Myocyte (in vitro differentiated cells): Measurements from ENCODE around the gene ZNF536. TPM values are rescaled to one million over a fixed set of nuclear protein-coding genes. Genes with fewer than 3 reads are reported as not detected.

ENCODE experiments used
- DNase-seq: peaks from one replicate; pipeline ENCODE4 v3.0.0-alpha.2; 2012; ENCODE audit warnings: low read depth
- total RNA-seq: library from RNA; depleted of rRNA; stranded (reverse); fragments of >200 nt; gene quantifications from 2 replicates; pipeline ENCODE4 v1.2.3, GENCODE V29; 2014

ZNF536 gene
- total RNA-seq, 1 donor from 2014 or later, result not detected

GRCh38 chr19:30602661-30603350 is 230.6 kb downstream of the ZNF536 start:
- no peak for DNase-seq

- DNase-seq, result no peak
Measured at GRCh38 chr19:30604657-30605056, 232.5 kb downstream of the ZNF536 start.

DNA sequence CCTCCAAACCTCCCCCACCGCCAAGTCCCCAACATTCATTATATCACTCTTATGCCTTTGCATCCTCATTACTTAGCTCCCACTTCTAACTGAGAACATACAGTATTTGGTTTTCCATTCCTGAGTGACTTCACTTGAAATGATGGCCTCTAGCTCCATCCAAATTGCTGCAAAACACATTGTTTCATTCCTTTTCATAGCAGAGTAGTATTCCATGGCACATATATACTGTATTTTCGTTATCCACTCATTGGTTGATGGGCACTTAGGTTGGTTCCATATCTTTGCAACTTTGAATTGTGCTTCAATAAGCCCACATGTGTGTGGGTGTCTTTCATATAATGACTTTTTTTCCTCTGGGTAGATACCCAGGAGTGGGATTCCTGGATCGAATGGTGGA is 233.1 kb downstream of the ZNF536 start:
- no peak for DNase-seq

- no peak for DNase-seq
Measured at GRCh38 chr19:30606114-30607050, 234.2 kb downstream of the ZNF536 start.
